T1000 (cell line): ENCODE results near the gene TRMT1L.

Experiments used
- DNase-seq: peaks from one replicate; lab custom pipeline; 2025; ENCODE audit warnings: mixed read lengths; lab: John Stamatoyannopoulos, UW

Gene TRMT1L

GRCh38 chr1:185111873-185112272 lies 44.9 kb downstream of the TRMT1L start:
- DNase-seq = no peak

- no peak for DNase-seq
Observed at GRCh38 chr1:185110145-185110544, 46.6 kb downstream of the TRMT1L start.

- DNase-seq = no peak
Observed at GRCh38 chr1:185108321-185108720, 48.4 kb downstream of the TRMT1L start.

GRCh38 chr1:185105121-185105520 lies 51.6 kb downstream of the TRMT1L start:
- DNase-seq = no peak

- DNase-seq = no peak
Observed at GRCh38 chr1:185104083-185104482, 52.7 kb downstream of the TRMT1L start.

- DNase-seq = no peak
Observed at GRCh38 chr1:185096531-185096930, 60.2 kb downstream of the TRMT1L start.

- no peak for DNase-seq
Observed at GRCh38 chr1:185094761-185095160, 62.0 kb downstream of the TRMT1L start.

GRCh38 chr1:185091480-185091879 lies 65.3 kb downstream of the TRMT1L start:
- no peak for DNase-seq

GRCh38 chr1:185087746-185088145 lies 69.0 kb downstream of the TRMT1L start:
- no peak for DNase-seq

GRCh38 chr1:185087101-185087500 lies 69.7 kb downstream of the TRMT1L start:
- DNase-seq = no peak

- DNase-seq = no peak
Observed at GRCh38 chr1:185083818-185084217, 72.9 kb downstream of the TRMT1L start.

- no peak for DNase-seq
Observed at GRCh38 chr1:185080422-185080821, 76.3 kb downstream of the TRMT1L start.

- no peak for DNase-seq
Observed at GRCh38 chr1:185077374-185077773, 79.4 kb downstream of the TRMT1L start.

- DNase-seq = no peak
Observed at GRCh38 chr1:185075476-185075875, 81.3 kb downstream of the TRMT1L start.

- no peak for DNase-seq
Observed at GRCh38 chr1:185074307-185074706, 82.4 kb downstream of the TRMT1L start.

GRCh38 chr1:185073725-185074124 lies 83.0 kb downstream of the TRMT1L start:
- DNase-seq = no peak

- no peak for DNase-seq
Observed at GRCh38 chr1:185070051-185070450, 86.7 kb downstream of the TRMT1L start.

GRCh38 chr1:185069202-185069772 lies 87.5 kb downstream of the TRMT1L start:
- no peak for DNase-seq

- no peak for DNase-seq
Observed at GRCh38 chr1:185068341-185068740, 88.4 kb downstream of the TRMT1L start.
